Measurements from ENCODE around the gene EYA2. TPM values are rescaled to one million over a fixed set of nuclear protein-coding genes. Genes with fewer than 3 reads are reported as not detected.
"Not testable (repeated sequence)": the region's sequence is repeated elsewhere in the genome, so short reads cannot be mapped to it uniquely, and the experiment has no call there.

Gene EYA2
- total RNA-seq, 2 experiments from 2014 or later, result not detected

DNA sequence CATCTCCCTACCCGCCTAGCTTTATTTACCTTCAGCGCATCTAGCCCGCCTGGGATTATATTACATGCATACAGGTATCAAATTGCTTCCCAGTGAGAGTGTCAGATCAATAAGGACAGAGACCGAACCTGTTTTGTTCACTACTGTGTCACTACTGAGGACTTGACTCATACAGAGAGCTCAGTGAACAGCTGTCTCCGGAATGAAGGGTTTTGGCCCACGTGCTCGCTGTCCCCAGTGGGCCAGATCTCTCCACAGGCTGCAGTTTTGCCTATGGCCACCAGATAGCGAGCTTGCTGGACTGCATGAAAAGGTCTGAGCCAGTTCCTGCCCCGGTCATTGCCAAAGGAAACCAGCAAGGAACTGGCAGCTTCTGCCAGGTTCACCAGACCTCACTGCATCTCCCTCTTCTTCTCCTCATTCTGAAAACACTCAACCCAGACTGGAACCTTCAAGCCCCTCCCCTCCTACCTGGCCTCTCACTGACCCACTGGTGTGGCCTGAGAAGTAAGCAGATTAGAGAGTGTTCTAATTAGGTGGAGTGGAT, 311.0 kb downstream of the EYA2 start:
- H3K4me1 Mint-ChIP-seq (ENCODE audit: low read depth), result no peaks in the 10 kb centered on the region
- H3K4me3 Mint-ChIP-seq, result no peak overlapping the region
- H3K9me3 Mint-ChIP-seq, result no peaks in the 10 kb centered on the region
- intact Hi-C loops (cut with micrococcal nuclease), result no loop called here
- DNase-seq, result no peak
- no peak overlapping the region for H3K27ac Mint-ChIP-seq
- H3K36me3 Mint-ChIP-seq (ENCODE audit: low read depth), result peaks cover 8% of the 10 kb centered on the region
- CTCF ChIA-PET, result interaction anchor here (0.6 to 2.1 kb wide), 5 partner anchors 9 to 178 kb away, joined by 3 to 9 read pairs (median 5); no protein-coding TSS in a partner anchor
- no peaks in the 10 kb centered on the region for H3K27me3 Mint-ChIP-seq (ENCODE audit: low read depth)

DNA sequence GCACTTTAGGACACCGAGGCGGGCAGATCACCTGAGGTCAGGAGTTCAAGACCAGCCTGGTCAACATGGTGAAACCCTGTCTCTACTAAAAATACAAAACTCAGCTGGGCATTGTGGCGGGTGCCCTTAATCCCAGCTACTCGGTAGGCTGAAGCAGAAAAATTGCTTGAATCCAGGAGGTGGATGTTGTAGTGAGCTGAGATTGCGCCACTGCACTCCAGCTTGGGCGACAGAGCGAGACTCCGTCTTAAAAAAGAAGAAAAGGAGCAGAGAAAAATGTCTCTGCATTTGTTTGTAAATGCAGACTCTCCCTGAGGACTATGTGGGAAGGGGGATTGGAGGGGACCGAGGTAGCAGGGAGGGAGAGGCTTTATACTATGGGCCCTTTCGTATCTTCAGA, 311.9 kb downstream of the EYA2 start:
- CTCF ChIA-PET, result interaction anchor here (0.7 to 2.1 kb wide), 3 partner anchors 10 to 177 kb away, joined by 3 to 9 read pairs (median 5); no protein-coding TSS in a partner anchor
- H3K36me3 Mint-ChIP-seq (ENCODE audit: low read depth); intact Hi-C loops (cut with micrococcal nuclease); DNase-seq; H3K4me3 Mint-ChIP-seq; H3K9me3 Mint-ChIP-seq; H3K27ac Mint-ChIP-seq; H3K4me1 Mint-ChIP-seq (ENCODE audit: low read depth); H3K27me3 Mint-ChIP-seq (ENCODE audit: low read depth): not testable (repeated sequence)

DNA sequence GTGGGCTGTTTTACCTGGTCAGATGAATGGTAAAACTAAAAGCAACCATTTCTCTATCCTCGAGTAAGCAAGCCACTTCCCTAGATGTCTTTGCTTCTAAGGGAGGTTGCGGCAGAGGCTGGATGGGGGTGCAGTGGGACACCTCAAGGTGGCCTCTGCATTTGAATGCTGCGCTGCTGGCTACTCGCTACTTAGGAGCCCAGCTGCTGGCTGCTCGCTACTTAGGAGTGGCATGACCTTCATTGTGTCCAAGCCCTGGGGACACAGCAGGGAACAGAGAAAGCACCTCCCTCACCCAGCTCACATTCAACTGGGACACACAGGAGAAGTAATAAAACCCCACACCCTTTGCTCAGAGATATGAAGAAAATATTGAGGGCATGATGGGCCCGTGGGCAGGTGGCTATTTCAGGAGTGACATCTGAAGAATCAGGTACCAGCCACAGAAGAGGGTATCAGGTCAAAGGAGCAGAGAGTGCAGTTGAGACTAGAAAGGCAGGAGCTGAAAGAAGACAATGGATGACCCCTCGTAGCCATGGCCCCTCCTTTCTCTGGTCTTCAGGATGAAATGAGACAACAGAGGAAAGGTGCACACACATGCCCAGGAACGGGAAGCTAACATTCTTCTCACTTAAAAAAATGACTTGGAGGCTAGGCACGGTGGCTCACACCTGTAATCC, 312.5 kb downstream of the EYA2 start:
- Mint-ChIP-seq H3K9me3 (no peaks in the 10 kb centered on the region), H3K4me1 (ENCODE audit: low read depth) (no peaks in the 10 kb centered on the region), H3K4me3 (no peak overlapping the region), H3K36me3 (ENCODE audit: low read depth) (peaks cover 8% of the 10 kb centered on the region), H3K27ac (no peak overlapping the region), H3K27me3 (ENCODE audit: low read depth) (no peaks in the 10 kb centered on the region)
- intact Hi-C loops (cut with micrococcal nuclease), result no loop called here
- CTCF ChIA-PET, result interaction anchor here (1.1 to 2.1 kb wide), 2 partner anchors 11 to 12 kb away, joined by 3 to 5 read pairs; no protein-coding TSS in a partner anchor
- DNase-seq, result no peak

DNA sequence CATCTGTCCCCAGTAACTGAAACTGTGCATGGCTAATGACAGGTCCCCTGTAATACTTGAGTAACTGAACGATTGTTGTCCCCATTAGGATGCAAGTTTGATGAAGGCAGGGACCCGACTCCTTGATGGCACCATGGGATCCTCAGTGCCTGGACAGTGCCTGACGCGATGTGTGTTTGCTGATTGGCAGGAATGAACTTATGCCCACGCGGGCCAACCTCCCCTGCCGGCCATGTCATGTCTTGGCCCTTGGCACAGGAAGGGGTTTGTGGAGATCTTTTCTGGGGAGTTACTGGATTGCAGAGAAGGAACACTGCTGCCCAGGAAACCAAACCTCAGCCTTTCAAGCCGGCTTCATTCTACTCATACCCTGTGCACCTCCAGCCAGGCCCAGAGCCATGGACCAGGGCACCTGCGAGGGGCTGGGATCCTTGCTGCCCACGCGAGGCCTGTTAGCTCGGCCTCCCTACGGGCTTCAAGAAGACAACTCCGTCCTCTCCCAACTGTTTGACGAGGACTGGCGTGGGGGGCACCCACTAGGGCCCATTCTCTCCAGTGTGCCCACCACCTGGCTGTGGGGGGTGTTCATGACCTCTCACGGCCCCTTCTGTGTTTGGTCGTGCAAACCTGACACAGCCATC, 314.0 kb downstream of the EYA2 start:
- CTCF ChIA-PET, result interaction anchor here (2.4 kb wide), 1 partner anchor 175 kb away, joined by 8 read pairs; no protein-coding TSS in a partner anchor
- Mint-ChIP-seq H3K27me3 (ENCODE audit: low read depth) (no peaks in the 10 kb centered on the region), H3K4me3 (no peak overlapping the region), H3K27ac (no peak overlapping the region), H3K4me1 (ENCODE audit: low read depth) (no peaks in the 10 kb centered on the region), H3K9me3 (no peaks in the 10 kb centered on the region), H3K36me3 (ENCODE audit: low read depth) (peaks cover 8% of the 10 kb centered on the region)
- no peak for DNase-seq
- intact Hi-C loops (cut with micrococcal nuclease), result no loop called here

DNA sequence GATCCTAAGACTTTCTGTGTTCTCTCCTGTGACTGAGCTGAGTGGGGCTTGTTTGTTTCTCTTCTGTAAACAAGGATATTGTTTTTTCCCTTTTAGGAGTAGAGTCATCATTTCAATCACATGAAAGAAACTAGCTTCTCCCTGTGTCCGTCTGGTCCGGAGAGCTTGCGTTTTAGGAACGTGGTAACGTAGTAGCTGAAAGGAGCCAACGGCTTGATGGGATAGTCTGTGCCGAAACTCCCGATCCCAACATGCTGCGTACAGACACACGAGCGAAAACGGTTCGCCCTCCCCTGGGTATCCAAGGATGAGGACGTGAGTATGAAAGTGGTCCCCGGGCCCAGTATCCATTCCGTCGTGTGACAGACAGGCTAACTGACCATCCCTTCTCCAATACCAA, 315.3 kb downstream of the EYA2 start:
- no peaks in the 10 kb centered on the region for H3K9me3 Mint-ChIP-seq
- DNase-seq, result no peak
- H3K4me3 Mint-ChIP-seq, result no peak overlapping the region
- H3K27ac Mint-ChIP-seq, result no peak overlapping the region
- intact Hi-C loops (cut with micrococcal nuclease), result no loop called here
- H3K27me3 Mint-ChIP-seq (ENCODE audit: low read depth), result no peaks in the 10 kb centered on the region
- peaks cover 8% of the 10 kb centered on the region for H3K36me3 Mint-ChIP-seq (ENCODE audit: low read depth)
- H3K4me1 Mint-ChIP-seq (ENCODE audit: low read depth), result no peaks in the 10 kb centered on the region
- CTCF ChIA-PET, result interaction anchor here (2.4 kb wide), 1 partner anchor 174 kb away, joined by 8 read pairs; no protein-coding TSS in a partner anchor

DNA sequence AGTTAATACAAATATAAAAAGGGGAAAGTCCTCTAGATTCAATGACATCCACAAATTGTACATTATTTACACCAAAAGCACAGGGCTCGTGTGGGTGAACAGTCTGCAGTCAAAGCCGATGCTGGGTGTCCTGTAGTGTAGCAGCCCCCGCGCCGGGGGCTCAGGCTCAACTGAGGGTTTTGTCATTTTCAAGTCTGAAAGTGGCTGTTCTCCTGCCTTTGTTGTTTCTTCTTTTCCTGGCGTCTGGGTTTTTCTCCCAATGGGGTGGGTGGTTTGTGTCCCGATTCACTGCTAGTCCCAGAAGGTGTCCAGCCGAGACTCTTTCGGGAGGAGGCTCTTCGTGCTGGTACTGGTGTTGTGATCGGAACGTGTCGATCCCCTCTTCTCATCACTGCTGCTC, 315.8 kb downstream of the EYA2 start:
- no peak overlapping the region for H3K4me3 Mint-ChIP-seq
- CTCF ChIA-PET, result no interaction called here
- intact Hi-C loops (cut with micrococcal nuclease), result no loop called here
- no peaks in the 10 kb centered on the region for H3K4me1 Mint-ChIP-seq (ENCODE audit: low read depth)
- peaks cover 8% of the 10 kb centered on the region for H3K36me3 Mint-ChIP-seq (ENCODE audit: low read depth)
- H3K27ac Mint-ChIP-seq, result no peak overlapping the region
- no peaks in the 10 kb centered on the region for H3K27me3 Mint-ChIP-seq (ENCODE audit: low read depth)
- no peaks in the 10 kb centered on the region for H3K9me3 Mint-ChIP-seq
- DNase-seq, result no peak

DNA sequence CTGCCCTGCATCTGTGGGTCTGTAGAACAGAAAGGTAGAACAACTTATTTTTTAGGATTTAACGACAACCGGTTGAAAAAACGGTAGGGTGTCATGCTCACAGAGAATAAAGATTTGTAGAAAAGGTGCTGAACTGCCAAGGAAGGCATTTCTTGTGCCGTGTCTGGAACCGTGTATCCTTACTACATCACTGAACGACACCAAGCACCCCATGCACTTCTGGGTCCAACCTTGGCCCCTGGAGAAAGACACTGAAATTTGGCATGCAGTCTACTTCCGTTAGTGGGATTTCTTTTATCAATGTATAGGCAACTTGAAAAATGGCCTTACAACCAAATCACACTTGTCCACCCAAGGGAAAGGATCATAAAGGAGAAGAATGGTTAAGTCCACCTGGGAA, 316.4 kb downstream of the EYA2 start:
- H3K4me1 Mint-ChIP-seq (ENCODE audit: low read depth), result no peaks in the 10 kb centered on the region
- CTCF ChIA-PET, result no interaction called here
- no peak overlapping the region for H3K27ac Mint-ChIP-seq
- intact Hi-C loops (cut with micrococcal nuclease), result no loop called here
- H3K9me3 Mint-ChIP-seq, result no peaks in the 10 kb centered on the region
- no peak for DNase-seq
- H3K4me3 Mint-ChIP-seq, result no peak overlapping the region
- H3K36me3 Mint-ChIP-seq (ENCODE audit: low read depth), result peaks cover 12% of the 10 kb centered on the region
- H3K27me3 Mint-ChIP-seq (ENCODE audit: low read depth), result no peaks in the 10 kb centered on the region

DNA sequence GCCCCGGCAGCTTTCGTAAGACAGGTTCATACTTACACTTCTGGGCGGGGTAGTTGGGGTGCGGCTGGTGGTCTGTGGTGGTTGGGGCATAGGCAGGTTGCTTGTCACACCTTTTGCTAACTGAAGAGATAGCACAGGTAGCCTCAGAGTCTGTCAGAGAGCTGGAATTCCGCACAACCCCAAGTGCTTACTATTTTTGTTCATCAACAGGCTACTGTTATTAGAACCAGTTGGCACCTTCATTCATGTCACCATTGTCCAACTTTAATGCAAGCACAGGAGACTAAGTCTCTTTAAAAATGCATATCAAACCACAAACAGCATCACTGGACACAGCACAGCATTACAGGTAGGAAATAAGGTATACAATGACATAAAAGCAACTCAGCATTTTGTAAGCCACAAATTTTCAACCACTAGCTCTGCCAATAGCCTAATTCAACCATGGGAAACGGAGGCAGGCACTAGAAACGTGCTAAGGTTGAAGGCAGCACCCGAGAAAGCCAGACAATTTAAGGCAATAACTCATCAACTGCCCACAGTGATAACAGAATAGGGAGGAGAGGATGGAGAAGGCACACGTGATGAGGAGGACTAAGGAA, 318.1 kb downstream of the EYA2 start:
- H3K4me3 Mint-ChIP-seq, result no peak overlapping the region
- DNase-seq, result no peak
- H3K27me3 Mint-ChIP-seq (ENCODE audit: low read depth), result no peaks in the 10 kb centered on the region
- CTCF ChIA-PET, result no interaction called here
- no peaks in the 10 kb centered on the region for H3K4me1 Mint-ChIP-seq (ENCODE audit: low read depth)
- intact Hi-C loops (cut with micrococcal nuclease), result no loop called here
- H3K36me3 Mint-ChIP-seq (ENCODE audit: low read depth), result peaks cover 18% of the 10 kb centered on the region
- H3K27ac Mint-ChIP-seq, result no peak overlapping the region
- no peaks in the 10 kb centered on the region for H3K9me3 Mint-ChIP-seq

DNA sequence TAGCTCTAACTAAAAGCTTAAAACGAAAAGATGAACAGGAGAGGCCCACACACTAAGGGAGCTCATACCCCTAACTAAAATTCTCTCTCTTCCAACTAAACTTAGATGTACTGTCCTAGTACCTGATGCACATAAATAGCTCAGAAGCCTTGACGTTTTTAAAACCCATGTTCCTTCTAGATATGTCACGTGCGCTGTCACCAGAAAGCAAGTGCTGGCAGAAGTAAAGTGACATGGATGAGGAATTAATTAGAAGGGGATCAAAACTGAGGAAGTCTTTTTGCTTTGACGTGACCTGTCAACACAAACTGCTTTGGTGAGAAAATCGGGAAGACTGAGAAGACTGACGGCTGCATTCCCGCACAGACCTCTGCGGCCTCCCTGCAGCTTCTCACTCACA, 319.3 kb downstream of the EYA2 start:
- intact Hi-C loops (cut with micrococcal nuclease), result no loop called here
- no peak overlapping the region for H3K4me3 Mint-ChIP-seq
- H3K27me3 Mint-ChIP-seq (ENCODE audit: low read depth), result no peaks in the 10 kb centered on the region
- DNase-seq, result no peak
- H3K36me3 Mint-ChIP-seq (ENCODE audit: low read depth), result peaks cover 23% of the 10 kb centered on the region
- no peak overlapping the region for H3K27ac Mint-ChIP-seq
- no peaks in the 10 kb centered on the region for H3K9me3 Mint-ChIP-seq
- no peaks in the 10 kb centered on the region for H3K4me1 Mint-ChIP-seq (ENCODE audit: low read depth)
- CTCF ChIA-PET, result interaction anchor here (1.0 kb wide), 1 partner anchor 170 kb away, joined by 5 read pairs; no protein-coding TSS in a partner anchor

DNA sequence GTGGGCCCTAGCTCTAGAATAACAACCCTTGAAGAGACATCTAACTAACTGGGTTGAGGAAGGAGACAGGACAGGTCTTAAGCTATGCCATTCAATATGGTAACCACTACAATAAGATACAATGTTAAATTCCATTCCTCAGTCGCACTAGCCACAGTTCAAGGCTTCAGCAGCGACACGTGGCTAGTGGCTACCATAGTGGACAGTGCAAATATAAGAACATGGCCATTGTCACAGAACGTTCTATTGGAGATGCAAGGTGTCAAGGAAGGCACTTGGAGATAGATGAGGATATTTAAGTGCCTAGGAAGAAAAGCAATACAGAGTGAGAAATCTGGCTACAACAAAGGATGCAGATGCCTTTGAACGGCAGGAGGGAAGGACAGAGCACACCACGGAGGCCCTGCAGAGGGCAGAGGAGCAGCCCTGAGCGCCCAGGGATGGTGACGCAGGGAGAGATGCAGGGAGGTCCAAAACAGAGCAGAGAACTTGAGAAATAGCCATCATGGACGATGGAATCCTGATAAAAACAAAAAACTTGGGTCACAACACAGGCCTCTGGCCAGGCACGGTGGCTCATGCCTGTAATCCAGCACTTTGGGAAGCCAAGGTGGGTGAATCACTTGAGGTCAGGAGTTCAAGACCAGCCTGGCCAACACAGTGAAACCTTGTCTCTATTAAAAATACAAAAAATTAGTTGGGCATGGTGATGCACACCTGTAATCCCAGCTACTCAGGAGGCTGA, 321.2 kb downstream of the EYA2 start:
- Mint-ChIP-seq H3K4me3 (no peak overlapping the region), H3K36me3 (ENCODE audit: low read depth) (peaks cover 22% of the 10 kb centered on the region), H3K4me1 (ENCODE audit: low read depth) (no peaks in the 10 kb centered on the region), H3K27me3 (ENCODE audit: low read depth) (no peaks in the 10 kb centered on the region), H3K9me3 (no peaks in the 10 kb centered on the region), H3K27ac (no peak overlapping the region)
- no peak for DNase-seq
- CTCF ChIA-PET, result interaction anchor here (1.0 kb wide), 1 partner anchor 168 kb away, joined by 3 read pairs; no protein-coding TSS in a partner anchor
- intact Hi-C loops (cut with micrococcal nuclease), result no loop called here

DNA sequence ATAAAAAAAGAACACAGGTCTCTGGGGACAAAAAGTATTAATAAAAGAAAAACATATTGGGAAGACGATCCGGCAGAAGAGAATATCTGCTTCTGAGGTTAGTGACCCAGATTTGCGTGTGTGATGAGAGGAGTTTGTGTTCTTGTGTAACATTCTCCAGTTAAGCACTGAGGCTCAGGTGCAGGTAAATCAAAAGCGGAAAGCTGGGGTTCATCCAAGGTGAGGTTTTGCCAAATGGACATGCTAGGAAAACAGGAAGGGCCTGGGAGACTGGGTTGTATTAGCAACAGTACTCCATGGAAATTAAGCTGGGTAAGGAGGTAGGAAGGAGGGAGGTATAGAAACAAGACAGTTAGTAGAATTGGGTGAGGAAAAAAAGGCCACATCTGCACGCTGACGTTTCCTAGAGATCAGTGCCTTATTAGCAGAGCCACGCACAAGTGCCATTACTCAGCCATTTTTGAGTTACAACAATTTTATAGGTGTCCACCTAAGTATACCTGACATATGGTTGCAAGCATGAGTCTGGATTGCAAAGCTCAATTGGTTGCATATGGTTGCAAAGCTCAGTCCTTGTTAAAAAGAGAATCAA, 322.3 kb downstream of the EYA2 start:
- Mint-ChIP-seq H3K4me1 (ENCODE audit: low read depth) (no peaks in the 10 kb centered on the region), H3K9me3 (no peaks in the 10 kb centered on the region), H3K36me3 (ENCODE audit: low read depth) (peaks cover 27% of the 10 kb centered on the region), H3K4me3 (no peak overlapping the region), H3K27ac (no peak overlapping the region), H3K27me3 (ENCODE audit: low read depth) (no peaks in the 10 kb centered on the region)
- intact Hi-C loops (cut with micrococcal nuclease), result no loop called here
- CTCF ChIA-PET, result interaction anchor here (1.4 to 3.7 kb wide), 2 partner anchors 56 to 167 kb away, joined by 4 to 24 read pairs; no protein-coding TSS in a partner anchor
- DNase-seq, result no peak

Data from activated naive CD4-positive, alpha-beta T cell treated with anti-CD3 and anti-CD28 coated beads for 36 hours (primary cell).